HG02938 (cell line): ENCODE data around the gene CDH10.

Source experiments
- ATAC-seq: cut with Tn5 transposase; IDR thresholded peaks from one replicate; pipeline ENCODE4 v1.9.1; 2021; ENCODE audit warnings: mild to moderate bottlenecking, moderate library complexity; ENCODE audit not compliant: unreplicated experiment

CDH10 gene

GRCh38 chr5:24606971-24607370, 37.8 kb downstream of the CDH10 start:
- ATAC-seq, result no peak

GRCh38 chr5:24602188-24602587, 42.6 kb downstream of the CDH10 start:
- ATAC-seq, result no peak

- no peak for ATAC-seq
These were observed 45.8 kb downstream of the CDH10 start for GRCh38 chr5:24598956-24599355.

GRCh38 chr5:24595329-24595728, 49.4 kb downstream of the CDH10 start:
- ATAC-seq, result no peak

GRCh38 chr5:24591426-24591825, 53.4 kb downstream of the CDH10 start:
- ATAC-seq, result no peak

GRCh38 chr5:24589566-24589965, 55.2 kb downstream of the CDH10 start:
- ATAC-seq, result no peak

GRCh38 chr5:24585751-24586150, 59.0 kb downstream of the CDH10 start:
- ATAC-seq, result no peak

- no peak for ATAC-seq
These were observed 73.5 kb downstream of the CDH10 start for GRCh38 chr5:24571302-24571701.

- no peak for ATAC-seq
These were observed 77.8 kb downstream of the CDH10 start for GRCh38 chr5:24566933-24567332.

GRCh38 chr5:24555229-24555628, 89.5 kb downstream of the CDH10 start:
- no peak for ATAC-seq

- no peak for ATAC-seq
These were observed 97.6 kb downstream of the CDH10 start for GRCh38 chr5:24547132-24547531.

- no peak for ATAC-seq
These were observed 105.2 kb downstream of the CDH10 start for GRCh38 chr5:24539613-24540012.

GRCh38 chr5:24538346-24538745, 106.4 kb downstream of the CDH10 start:
- ATAC-seq, result no peak

- ATAC-seq, result no peak
These were observed 109.1 kb downstream of the CDH10 start for GRCh38 chr5:24535646-24536045.

- no peak for ATAC-seq
These were observed 113.9 kb downstream of the CDH10 start for GRCh38 chr5:24530906-24531305.

GRCh38 chr5:24525414-24525813, 119.4 kb downstream of the CDH10 start:
- no peak for ATAC-seq

- ATAC-seq, result no peak
These were observed 132.4 kb downstream of the CDH10 start for GRCh38 chr5:24512423-24512822.

GRCh38 chr5:24510523-24510988, 134.2 kb downstream of the CDH10 start:
- ATAC-seq, result no peak

- no peak for ATAC-seq
These were observed 134.8 kb downstream of the CDH10 start for GRCh38 chr5:24509943-24510342.

GRCh38 chr5:24505258-24505657, 139.5 kb downstream of the CDH10 start:
- no peak for ATAC-seq

- ATAC-seq, result no peak
These were observed 147.1 kb downstream of the CDH10 start for GRCh38 chr5:24497591-24498157.

GRCh38 chr5:24497145-24497544, 147.6 kb downstream of the CDH10 start:
- no peak for ATAC-seq

- ATAC-seq, result no peak
These were observed 148.5 kb downstream of the CDH10 start for GRCh38 chr5:24496268-24496667.
